LHCN-M2 (cell line): ENCODE measurements around the gene TRMT61B. TPM values are rescaled to one million over a fixed set of nuclear protein-coding genes. Genes with fewer than 3 reads are reported as not detected.

Experiments
- DNase-seq: peaks from one replicate; pipeline ENCODE4 v3.0.0-alpha.2; 2012; ENCODE audit warnings: low read depth
- polyA plus RNA-seq: library from polyadenylated mRNA; unstranded; fragments of >200 nt; gene quantifications from one replicate; pipeline ENCODE4 v1.2.1, GENCODE V29; 2012; ENCODE audit warnings: missing spikeins
- total RNA-seq: library from RNA; depleted of rRNA; stranded (reverse); fragments of >200 nt; gene quantifications from 2 replicates; pipeline ENCODE4 v1.2.3, GENCODE V29; 2014; rRNA removed

TRMT61B gene
- total RNA-seq = 9.6 and 11.9 TPM in 2 replicates
- 4.9 TPM for polyA plus RNA-seq

DNA sequence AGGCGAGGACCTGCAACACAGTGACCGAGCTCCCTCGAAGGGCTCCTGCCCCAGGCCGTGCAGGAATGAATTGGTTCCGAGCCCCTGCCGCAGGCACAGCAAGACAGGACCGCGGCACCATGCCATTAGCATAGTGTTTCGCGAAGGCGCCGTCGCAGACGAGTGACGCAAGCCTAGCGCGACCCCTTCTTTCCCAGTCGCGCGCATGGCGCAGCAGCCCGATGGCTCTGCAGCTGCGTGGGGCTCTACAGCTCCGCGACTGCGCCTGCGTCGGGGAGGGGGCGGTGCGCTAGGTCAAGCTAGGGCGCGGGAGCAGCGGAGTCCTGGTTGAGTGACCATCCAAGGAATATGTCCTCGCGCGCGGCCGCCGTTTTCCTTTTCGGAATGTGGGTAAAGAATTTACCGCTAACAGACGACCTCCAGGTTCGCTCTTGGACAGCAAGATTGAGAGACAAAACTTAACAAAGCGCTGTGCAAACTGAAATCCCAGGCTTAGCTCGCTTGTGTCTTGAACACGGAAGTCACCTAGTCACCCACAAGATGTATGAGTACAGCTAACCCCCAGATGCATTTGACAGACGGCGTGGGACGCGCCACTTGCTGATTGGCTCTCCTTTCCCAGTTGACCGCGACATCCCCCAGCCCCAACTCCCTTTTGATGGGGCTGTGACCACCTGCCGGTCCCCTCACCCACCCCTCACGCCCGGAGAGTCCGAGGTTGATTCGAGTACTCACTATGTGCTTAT, at the start of gene TRMT61B:
Gene TRMT61B (minus strand): TSS at position 164 of the 746 bp plus-strand sequence. CDS start 32 bp downstream, at position 132.
- DNase-seq = peak; percentile 94

DNA sequence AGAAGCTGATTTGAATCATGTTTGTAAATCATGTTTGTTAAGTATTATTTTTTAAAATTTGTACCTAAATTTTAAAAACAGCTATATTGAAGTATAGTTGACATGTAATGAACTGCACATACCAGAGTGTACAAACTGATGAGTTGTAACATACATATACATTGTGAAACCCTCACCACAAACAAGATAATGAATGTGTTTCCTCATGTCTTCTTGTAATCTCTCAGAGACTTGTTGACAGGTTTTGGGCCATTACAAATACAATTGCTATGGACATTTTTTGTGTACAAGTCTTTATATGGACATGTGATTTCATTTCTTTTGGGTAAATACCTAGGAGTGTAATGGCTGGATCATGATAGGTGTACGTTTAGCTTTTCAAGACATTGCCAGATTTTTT, 45.8 kb upstream of the TRMT61B start:
- DNase-seq = no peak

DNA sequence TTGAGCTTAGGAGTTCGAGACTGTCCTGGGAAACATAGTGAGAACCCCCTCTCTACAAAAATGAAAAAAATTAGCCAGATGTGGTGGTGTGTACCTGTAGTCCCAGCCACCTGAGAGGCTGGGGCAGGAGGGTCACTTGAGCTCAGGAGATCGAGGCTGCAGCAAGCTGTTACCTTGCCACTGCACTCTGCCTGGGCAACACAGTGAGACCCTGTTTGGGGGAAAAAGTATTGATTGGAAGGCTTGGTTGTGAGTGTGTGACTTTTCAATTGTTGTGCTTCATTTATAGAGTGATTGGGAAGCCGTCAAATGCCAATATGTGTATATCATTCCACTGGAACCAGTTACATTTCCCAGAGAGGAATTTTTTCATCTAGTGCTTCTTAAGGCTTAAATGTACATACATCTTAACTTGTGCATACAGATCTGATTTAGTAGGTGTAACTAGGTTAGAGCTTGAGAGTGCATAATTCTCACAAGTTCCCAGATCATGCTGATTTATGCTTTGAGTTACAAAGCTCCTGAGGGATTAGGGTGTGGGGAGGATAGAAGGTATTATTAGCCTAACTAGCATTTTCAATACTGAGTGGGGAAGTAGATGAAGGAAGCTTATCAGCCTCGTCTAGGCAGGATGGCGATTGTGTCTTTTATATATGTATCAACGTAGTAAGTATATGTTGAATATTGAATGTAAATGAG, 39.7 kb upstream of the TRMT61B start:
- DNase-seq = no peak

DNA sequence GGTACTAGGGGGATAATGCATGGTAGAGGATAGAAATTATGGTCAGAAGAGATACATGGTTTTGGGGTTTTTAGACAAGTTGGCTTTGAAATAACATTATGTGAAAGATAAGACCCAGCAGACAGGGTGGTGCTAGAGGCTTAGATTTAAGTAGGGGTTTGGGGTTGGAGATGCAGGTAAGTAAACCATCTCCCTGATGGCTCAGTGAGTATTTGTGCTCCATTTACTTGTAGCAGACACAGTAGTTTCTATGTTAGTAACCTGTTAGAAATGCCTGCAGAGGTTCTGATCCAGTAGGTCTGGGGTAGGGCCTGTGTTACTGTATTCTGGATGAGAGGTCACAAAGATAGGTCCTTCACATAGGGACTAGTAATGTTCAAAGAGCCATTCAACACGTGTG, 38.1 kb upstream of the TRMT61B start:
- no peak for DNase-seq

DNA sequence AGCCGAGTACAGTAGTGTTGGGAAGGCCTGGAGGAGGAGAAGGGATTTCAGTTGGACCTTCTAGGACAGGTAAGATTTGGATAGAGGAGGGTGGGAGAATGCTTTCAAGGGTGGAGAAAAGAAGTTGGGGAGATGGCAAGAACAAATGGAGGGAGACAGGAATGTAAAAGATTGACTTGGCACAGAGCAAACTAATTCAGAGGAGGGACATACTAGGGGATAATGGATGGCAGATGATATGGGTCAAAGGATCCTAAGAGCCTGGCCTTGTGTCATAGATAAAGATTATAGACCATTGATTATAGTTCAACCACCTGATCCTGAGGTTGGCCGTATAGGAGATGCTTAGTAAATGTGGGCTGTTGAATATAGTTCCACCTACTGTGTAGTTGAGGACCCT, 36.7 kb upstream of the TRMT61B start:
- DNase-seq = no peak

DNA sequence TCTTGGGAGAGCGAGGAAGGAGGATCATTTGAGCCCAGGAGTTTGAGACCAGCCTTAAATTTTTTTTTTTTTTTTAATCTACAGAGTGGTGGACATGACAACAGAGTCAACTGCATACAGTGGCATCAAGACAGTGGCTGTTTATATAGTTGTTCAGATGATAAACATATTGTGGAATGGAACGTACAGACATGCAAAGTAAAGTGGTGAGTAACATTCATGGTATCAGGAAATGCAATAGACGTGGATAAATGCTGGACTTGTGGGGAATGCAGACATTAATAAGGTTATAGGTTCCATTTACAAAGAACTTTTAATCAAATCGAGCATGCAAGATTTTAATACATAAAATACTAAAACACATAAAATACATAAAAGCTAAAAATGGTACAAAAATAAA, 36.3 kb upstream of the TRMT61B start:
- no peak for DNase-seq

DNA sequence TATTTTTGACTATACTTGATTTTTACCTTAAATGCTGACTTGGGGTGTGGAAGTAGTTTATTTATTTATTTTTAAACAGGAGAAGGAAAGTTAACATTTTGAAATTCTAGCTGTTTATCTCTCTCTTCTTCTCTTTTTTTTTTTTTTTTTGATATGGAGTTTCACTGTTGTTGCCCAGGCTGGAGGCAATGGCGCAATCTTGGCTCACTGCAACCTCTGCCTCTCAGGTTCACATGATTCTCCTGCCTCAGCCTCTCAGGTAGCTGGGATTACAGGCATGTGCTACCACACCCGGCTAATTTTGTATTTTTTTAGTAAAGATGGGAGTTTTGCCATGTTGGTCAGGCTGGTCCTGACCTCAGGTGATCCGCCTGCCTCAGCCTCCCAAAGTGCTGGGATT, 35.4 kb upstream of the TRMT61B start:
- no peak for DNase-seq

DNA sequence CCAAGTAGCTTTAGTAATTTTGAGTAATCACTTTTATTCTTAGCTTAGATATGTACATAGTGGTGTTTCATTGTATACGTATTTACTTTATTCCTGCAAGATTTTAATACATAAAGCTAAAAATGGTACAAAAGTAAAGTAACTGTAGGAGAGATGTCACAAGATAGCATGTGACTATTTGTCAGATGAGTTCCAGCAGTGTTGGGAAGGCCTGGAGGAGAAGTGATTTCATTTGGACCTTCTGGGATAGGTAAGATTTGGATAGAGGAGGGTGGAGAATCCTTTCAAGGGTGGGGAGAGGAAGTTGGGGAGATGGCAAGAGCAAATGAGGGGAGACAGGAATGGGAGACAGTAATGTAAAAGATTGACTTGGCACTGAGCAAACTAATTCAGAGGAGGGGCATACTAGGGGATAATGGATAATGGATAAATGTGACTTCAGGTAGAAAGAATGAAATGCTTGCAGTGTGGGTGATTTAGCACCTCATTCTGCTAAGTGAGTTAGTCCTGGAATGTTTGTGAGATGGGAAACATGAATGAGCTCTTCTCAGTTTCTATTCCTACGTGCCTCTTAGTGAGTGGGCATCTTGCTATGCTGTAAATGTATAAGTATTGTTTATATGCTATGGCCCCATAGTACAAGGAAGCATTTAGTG, 34.8 kb upstream of the TRMT61B start:
- DNase-seq = no peak

DNA sequence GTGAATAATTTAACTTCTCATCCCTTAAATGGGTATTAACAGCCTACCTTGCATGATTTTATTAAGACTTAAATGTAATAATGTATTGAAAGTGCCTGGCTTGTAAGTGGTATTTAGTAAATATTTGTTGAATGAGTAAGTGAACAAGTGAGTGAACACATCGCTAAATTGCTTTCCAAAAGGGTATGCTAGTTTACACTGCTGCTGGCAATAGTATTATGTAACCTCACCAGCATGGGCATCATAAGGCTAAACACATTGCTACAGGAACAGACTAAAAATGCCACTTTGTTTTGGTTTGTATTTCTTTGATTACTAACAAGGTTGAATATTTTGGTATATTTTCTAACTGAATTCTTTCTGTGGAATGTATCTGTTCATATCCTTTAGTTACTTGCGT, 34.2 kb upstream of the TRMT61B start:
- DNase-seq = peak; percentile 53

DNA sequence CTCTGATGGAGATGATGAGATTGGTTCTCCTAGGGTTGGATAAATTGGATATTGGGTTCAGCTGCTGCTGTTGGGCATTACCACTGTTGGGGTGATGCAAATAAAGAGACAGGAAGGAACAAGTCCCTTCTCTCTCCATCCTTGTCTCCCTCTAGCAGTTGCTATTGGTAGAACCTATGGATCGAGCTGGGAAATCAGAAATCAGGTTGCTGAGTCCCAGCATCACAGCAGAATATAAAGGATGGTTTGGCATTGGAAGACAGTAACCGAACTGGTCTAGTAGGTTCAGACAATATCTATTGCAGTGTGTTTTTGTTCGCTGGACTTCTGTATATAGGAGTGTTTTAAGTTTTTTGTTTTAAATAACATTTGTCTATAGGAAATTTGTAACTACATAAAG, 32.5 kb upstream of the TRMT61B start:
- no peak for DNase-seq

DNA sequence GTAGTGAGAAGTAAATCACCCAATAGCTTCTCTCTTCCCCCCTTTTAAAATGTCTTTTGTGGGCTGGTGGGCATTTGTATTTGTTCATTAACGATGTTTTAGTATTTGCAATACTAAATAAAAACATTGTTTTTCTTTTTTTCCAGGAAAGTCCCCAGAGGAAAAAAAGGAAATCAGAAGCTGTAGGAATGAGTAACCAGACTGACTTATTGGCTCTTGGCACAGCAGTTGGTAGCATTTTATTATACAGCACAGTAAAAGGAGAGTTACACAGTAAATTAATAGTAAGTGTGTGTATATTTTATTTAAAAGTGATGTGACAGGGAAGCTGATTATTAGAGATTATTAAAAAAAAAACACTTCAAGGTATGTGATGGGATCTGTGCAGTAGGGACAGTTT, 31.7 kb upstream of the TRMT61B start:
- no peak for DNase-seq

DNA sequence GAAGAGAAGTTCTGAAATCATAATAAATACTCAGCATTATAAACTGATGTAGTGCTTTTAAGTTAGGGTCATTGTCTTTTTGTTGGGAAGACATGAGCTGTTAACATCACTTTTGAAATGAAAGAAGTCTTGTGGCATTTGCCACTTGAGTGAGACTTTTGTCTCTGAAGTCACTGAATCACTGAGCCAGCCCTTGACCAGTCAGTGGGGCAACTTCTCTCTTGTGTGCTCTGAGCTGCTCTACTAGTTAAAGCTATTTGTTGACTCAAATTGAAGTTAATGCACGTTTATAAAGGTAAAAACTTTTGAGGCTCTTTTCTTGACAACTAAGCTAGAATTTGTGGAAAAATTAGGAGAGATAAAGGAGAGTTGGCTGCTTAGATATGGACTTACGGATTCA, 31.1 kb upstream of the TRMT61B start:
- no peak for DNase-seq

DNA sequence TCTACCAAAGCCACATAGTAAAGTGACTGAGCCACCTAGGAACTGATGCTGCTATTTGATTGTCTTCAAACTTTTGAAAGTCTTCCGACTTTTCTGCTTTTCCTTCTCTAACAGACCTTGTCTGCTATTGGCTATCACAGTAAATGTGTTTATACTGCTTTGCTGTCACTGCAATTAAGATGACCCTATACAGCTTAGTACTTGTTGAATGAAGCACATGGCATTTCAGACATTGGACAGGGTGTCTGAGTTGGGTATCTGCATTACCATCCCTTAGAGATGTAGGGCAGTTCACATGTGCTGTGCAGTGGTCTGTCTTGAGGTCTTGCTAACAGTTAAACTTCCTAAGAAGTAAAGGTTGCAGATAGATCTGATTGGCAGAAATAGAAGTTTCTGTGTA, 27.9 kb upstream of the TRMT61B start:
- no peak for DNase-seq

DNA sequence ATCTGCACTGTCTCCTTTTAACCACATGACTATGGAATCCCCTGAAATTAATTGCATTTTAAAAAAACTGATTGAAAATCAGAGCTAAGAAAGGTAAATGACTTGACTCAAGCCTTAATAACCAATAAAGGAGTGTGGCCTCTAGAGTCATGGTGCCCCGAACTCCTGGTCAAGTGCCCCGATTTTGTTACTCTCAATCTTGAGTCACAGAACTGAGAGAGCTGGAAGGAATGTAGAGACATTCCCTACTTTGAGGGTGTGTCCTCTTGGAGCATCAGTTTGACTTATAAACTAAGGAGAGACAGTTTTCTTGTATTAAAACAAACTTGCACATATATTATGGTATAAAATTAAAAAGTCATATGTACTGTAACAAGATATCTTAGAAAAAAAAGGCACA, 26.8 kb upstream of the TRMT61B start:
- DNase-seq = peak; percentile 70

DNA sequence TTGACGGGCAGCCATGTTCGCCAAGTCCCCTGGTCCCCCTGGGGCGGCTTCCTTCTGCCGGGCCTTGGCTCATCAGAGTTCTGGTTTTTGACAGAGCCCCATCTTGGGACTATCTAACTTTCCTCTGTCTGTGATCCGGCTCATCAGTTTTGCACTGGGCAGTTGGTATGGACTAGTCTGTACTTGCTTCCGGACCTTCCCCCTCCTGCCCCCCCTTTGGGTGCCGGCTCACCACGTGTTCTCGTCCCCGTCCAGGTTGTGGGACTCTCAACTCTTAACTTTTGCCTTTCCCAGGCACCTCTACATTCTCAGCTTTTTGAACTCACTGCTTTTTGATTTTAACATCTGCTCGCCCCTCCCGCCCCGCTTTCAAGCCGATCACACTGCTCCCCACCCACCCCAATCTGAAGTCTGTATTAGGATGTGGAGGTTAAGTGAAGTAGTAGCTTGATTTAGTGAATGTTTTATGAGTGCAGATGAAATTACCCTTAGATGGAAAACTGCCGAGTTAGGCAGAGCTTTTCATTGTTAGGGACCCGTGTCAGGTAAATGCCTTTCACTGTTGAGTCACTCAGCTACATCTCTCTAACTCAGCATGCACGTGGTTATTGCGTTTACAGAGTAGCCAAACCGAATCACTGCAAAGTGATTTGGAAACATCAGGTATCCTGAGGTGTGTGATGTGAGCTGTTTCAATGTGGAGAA, 25.2 kb upstream of the TRMT61B start:
- DNase-seq = peak; percentile 42

DNA sequence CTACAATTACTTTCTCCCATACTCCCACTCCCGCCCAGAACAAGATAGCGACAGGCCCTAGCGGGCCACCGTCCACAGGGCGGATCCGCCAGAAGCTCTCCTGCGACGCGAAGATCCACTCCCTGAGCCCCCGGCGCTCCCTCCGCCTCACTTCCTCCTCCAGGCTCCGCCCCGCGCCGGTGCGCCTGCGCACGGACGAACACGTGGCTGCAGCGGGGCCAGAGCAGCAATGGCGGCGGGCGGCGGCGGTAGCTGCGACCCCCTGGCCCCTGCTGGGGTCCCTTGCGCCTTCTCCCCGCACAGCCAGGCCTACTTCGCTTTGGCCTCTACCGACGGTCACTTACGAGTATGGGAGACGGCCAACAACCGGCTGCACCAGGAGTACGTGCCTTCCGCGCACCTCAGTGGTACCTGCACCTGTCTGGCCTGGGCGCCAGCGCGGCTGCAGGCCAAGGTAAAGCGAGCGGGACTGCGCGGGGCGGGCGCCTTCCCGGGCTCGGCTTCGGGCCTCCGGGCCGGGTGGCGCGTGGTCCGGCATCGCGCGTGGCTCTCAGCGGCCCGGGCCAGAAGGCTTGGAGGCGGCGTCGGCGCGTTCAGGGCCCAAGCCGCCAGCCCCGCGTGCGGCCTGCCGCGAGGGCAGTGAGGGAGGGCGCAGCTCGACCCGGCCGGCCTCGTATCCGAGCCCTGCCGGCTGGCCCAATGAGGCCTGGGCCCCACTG, 24.5 kb upstream of the TRMT61B start, which contains the start of gene WDR43:
Gene WDR43 (plus strand): TSS at position 198 of the 719 bp plus-strand sequence. CDS start 32 bp downstream, at position 230.
- DNase-seq = peak; percentile 98

DNA sequence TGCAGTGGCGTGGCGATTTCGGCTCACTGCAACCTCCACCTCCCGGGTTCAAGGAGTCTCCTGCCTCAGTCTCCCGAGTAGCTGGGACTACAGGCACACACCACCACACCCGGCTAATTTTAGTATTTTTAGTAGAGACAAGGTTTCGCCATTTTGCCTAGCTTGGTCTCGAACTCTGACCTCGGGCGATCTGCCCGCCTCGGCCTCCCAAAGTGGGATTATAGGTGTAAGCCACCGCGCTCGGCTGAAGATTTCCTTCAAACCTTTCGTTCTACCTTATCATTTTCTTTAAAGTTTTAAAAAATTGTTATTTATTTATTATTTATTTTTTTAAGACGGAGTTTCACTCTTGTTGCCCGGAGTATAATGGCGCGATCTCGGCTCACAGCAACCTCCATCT, 23.4 kb upstream of the TRMT61B start:
- DNase-seq = no peak

DNA sequence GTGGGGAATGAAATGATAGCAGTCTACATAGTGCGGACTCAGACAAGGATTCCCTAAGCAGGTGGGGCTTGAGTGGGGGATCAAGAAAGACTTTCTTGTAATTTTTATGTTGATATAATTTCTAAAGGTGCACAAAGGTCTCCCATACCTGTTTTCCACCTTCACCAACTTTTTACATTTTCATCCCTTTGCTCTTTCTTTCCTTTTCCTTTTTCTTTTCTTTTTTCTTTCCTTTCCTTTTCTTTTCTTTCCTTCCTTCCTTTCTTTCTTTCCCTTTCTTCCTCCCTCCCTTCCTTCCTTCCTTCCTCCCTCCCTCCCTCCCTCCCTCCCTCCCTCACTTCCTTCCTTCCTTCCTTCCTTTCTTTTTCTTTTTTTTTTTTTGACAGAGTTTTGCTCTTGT, 10.1 kb upstream of the TRMT61B start:
- DNase-seq = no peak

DNA sequence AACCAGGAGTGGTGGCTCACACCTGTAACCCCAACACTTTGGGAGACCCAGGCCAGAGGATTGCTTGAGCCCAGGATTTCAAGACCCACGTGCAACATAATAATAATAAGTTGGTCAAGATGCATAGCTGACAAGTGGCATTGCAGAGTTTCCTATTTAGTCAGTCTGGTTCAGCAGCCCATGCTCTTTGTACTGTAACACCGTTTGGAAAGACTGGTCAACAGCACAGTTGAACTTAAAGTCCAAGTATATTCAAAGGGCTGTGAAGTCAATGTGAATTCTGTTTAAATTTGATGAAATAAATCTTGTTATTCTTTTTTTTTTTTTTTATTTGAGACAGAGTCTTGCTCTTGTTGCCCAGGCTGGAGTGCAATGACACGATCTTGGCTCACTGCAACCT, 1.5 kb upstream of the TRMT61B start:
- DNase-seq = no peak

DNA sequence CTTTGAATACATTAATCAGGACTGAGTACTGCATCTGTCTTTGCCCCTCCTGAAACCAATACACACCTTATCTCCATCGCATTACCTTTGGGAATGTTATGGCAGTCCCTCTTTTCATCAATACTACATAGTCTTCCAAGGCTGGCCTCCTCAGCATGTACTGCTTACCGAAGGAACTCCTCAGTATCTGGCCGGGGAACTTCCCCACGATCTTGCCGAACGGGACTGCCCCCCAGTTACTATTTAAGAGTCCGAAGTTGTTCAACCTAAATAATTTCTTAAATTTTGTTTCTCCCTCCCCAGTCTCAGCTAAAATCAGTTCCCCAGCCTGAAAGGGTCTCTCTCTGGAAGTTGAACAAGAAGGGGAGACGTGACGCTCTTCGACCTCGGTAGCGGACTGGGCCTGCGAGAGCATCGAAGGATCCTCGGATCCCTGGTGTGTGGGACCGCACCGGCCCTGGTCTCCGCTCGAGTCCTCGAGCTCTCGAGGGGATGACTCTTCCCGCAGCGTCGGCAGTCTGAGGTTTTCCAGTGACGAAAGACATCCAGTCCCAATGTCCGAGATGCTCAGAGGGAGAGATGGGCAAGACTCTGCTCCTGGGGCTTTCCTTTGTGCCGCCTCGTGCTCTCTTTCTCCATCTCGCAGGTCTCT, 489 bp downstream of the TRMT61B start:
- DNase-seq = no peak

DNA sequence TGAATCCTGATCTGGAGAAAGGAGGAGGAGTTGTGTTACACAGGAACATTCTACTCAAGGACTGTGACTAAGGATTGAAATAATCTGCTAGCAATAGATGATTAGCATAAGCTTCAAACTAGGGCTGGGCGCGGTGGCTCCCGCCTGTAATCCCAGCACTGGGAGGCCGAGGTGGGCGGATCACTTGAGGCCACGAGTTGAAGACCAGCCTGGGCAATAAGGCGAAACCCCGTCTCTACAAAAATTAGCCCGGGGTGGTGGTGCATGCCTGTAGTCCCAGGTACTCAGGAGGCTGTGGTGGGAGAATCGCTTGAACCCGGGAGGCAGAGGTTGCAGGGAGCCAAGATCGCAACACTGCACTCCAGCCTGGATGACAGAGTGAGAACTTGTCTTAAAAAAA, 1.5 kb downstream of the TRMT61B start:
- DNase-seq = no peak
